BJ (cell line): Measurements from ENCODE around the gene NOS1AP. TPM values are rescaled to one million over a fixed set of nuclear protein-coding genes. Genes with fewer than 3 reads are reported as not detected.
"Not testable (repeated sequence)": the region's sequence is repeated elsewhere in the genome, so short reads cannot be mapped to it uniquely, and the experiment has no call there.

Experiments
- CTCF ChIA-PET: fragments of 350-600 bp; formaldehyde crosslinking; extraction: SDS; loops from one replicate; lab custom pipeline; 2021; ENCODE audit warnings: antibody characterized with exemption, inconsistent platforms; lab: Yijun Ruan, JAX
- POLR2A ChIA-PET: fragments of 300-600 bp; sonication (Branson Sonifier 250); formaldehyde crosslinking; extraction: SDS; loops from one replicate; lab custom pipeline; 2021; ENCODE audit warnings: antibody characterized with exemption; lab: Charles Lee
- DNase-seq: peaks from one replicate; pipeline ENCODE4 v3.0.0-alpha.2; 2011; ENCODE audit warnings: low read depth
- H3K27me3 ChIP-seq: 2 replicates; pipeline ENCODE4 v1.6.0; 2011; ENCODE audit warnings: low read length; ENCODE audit not compliant: control insufficient read depth, insufficient read depth
- H3K36me3 ChIP-seq: 2 replicates; pipeline ENCODE4 v1.5.1; 2011; ENCODE audit warnings: low read length; ENCODE audit not compliant: control insufficient read depth, insufficient read depth
- H3K4me3 ChIP-seq: 2 replicates; pipeline ENCODE4 v1.5.1; 2011; ENCODE audit warnings: low read depth, mild to moderate bottlenecking, control low read depth, low read length
- polyA plus RNA-seq: library from polyadenylated mRNA; depleted of rRNA; stranded (reverse); fragments of >200 nt; gene quantifications from 2 replicates; pipeline ENCODE4 v1.2.3, GENCODE V29; 2011
- TF ChIP-seq, protein P1 (sequence below): IDR thresholded peaks from 2 replicates; pipeline ENCODE4 v1.5.1; 2011; ENCODE audit warnings: low read depth, mild to moderate bottlenecking, control low read depth, inconsistent platforms, low read length, moderate library complexity; ENCODE audit not compliant: insufficient read depth

Gene NOS1AP
- polyA plus RNA-seq, 1 experiment, result 0.50 TPM

DNA sequence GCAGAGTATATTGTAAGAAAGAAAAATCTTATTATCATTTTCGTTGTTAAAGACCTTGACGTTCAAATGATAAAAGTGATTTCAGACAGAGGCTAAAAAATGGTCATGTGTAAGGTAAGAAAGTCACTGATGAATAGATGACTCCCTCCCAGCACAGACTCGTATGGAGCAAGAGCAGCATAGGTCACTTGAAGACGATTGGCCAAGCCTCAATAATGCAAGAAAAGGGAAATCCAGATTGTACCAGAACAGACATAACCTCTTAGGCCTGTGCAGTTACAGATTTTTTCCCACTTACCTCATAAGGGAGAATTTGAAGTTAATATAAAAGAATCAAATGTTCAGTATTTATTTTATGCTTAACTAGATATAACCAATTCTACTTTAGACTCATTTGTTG is 29.5 kb upstream of the NOS1AP start:
- no peak overlapping the region for H3K4me3 ChIP-seq
- H3K36me3 ChIP-seq, result no peaks in the 10 kb centered on the region
- ChIA-PET CTCF (interaction anchor here (1.0 to 8.0 kb wide), 4 partner anchors 9 to 248 kb away, joined by 4 to 187 read pairs (median 14); no protein-coding TSS in a partner anchor), POLR2A (no interaction called here)
- DNase-seq, result no peak
- no peaks in the 10 kb centered on the region for H3K27me3 ChIP-seq
- TF ChIP-seq, protein P1, sequence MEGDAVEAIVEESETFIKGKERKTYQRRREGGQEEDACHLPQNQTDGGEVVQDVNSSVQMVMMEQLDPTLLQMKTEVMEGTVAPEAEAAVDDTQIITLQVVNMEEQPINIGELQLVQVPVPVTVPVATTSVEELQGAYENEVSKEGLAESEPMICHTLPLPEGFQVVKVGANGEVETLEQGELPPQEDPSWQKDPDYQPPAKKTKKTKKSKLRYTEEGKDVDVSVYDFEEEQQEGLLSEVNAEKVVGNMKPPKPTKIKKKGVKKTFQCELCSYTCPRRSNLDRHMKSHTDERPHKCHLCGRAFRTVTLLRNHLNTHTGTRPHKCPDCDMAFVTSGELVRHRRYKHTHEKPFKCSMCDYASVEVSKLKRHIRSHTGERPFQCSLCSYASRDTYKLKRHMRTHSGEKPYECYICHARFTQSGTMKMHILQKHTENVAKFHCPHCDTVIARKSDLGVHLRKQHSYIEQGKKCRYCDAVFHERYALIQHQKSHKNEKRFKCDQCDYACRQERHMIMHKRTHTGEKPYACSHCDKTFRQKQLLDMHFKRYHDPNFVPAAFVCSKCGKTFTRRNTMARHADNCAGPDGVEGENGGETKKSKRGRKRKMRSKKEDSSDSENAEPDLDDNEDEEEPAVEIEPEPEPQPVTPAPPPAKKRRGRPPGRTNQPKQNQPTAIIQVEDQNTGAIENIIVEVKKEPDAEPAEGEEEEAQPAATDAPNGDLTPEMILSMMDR, result no peak

- H3K27me3 ChIP-seq, result no peaks in the 10 kb centered on the region
- no peak overlapping the region for H3K4me3 ChIP-seq
- DNase-seq, result no peak
- ChIA-PET POLR2A (no interaction called here), CTCF (interaction anchor here (0.8 to 2.2 kb wide), 7 partner anchors 9 to 248 kb away, joined by 3 to 23 read pairs (median 4); no protein-coding TSS in a partner anchor)
- TF ChIP-seq, protein P1, result peak; percentile 70
- no peaks in the 10 kb centered on the region for H3K36me3 ChIP-seq
These were observed 28.8 kb upstream of the NOS1AP start for GRCh38 chr1:162040657-162041056.

DNA sequence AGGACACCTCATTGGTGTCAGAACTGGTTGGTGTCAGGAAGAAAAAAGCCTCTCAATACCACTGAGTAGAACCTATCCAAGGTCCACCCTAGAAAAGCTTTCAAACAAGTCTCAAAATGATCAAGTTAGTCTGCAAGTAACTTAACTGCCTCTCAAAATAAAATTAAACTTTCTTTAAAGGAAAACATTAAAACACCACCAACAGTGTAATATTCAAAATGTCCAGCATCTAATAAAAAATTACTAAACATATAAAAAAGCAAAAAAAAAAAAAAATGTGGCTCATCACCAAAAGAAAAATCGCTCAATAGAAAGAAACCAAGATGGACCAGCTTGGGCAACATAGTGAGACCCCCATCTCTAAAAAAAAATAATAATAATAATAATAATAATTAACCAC is 27.1 kb upstream of the NOS1AP start:
- no peak for DNase-seq
- H3K27me3 ChIP-seq, result no peaks in the 10 kb centered on the region
- TF ChIP-seq, protein P1, result no peak
- no peaks in the 10 kb centered on the region for H3K36me3 ChIP-seq
- CTCF ChIA-PET, result interaction anchor here (0.6 to 2.2 kb wide), 2 partner anchors 250 to 443 kb away, joined by 3 to 23 read pairs; no protein-coding TSS in a partner anchor
- no peak overlapping the region for H3K4me3 ChIP-seq
- POLR2A ChIA-PET, result no interaction called here

DNA sequence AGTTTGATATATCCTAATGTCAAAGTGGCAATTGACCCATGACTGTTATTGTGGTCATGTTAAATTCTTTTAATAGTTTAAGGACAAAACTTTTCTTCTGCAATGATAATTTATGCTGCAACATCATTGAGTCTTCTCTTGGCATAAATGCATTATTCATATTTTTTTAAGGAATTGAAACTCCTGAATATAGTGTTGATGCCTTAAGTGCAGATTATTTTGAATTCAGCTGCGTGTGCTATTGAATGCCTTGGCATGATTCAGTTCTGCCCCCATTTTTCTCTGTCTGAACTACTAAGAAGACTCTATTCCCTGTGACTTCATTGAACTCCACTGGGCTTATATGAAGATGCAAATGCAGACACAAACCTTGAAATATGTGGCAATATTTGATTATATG is 22.6 kb upstream of the NOS1AP start:
- ChIA-PET CTCF (interaction anchor here (1.0 to 1.1 kb wide), 2 partner anchors 10 to 346 kb away, joined by 3 to 5 read pairs; no protein-coding TSS in a partner anchor), POLR2A (no interaction called here)
- Histone ChIP-seq H3K4me3 (no peak overlapping the region), H3K27me3 (no peaks in the 10 kb centered on the region), H3K36me3 (no peaks in the 10 kb centered on the region)
- TF ChIP-seq, protein P1, result no peak
- DNase-seq, result no peak

- POLR2A ChIA-PET, H3K27me3 ChIP-seq: not testable (repeated sequence)
- CTCF ChIA-PET, result interaction anchor here (1.2 to 2.9 kb wide), 2 partner anchors 224 to 290 kb away, joined by 3 to 9 read pairs; no protein-coding TSS in a partner anchor
These were observed 15.5 kb upstream of the NOS1AP start for GRCh38 chr1:162053949-162054348.

DNA sequence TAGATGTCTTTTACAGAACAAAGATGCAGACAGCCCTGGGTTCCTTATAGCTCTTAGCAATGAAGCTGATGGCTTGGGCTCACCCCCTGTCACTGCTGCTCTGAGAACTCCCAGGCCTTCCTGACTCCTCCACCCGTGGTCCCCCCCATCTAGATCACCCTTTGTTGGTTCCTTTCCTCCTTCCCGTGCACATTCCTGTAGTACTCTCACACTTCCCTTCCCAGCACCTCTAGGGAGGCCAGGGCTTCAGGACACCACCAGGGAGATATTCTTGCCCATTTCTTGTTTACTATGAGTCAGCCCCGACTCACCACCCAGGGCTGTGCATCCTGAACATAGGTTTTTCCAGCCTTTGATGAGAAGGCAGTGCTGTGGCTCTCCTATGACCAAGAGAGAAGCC is 14.4 kb upstream of the NOS1AP start:
- no peak overlapping the region for H3K4me3 ChIP-seq
- TF ChIP-seq, protein P1, result no peak
- H3K36me3 ChIP-seq, result no peaks in the 10 kb centered on the region
- ChIA-PET CTCF (interaction anchor here (0.6 to 2.9 kb wide), 8 partner anchors 18 to 295 kb away, joined by 3 to 61 read pairs (median 3); no protein-coding TSS in a partner anchor), POLR2A (no interaction called here)
- DNase-seq, result no peak
- peaks cover 1% of the 10 kb centered on the region; the same call in 1 of the 2 replicates for H3K27me3 ChIP-seq

More at GRCh38 chr1:162053949-162054348, 15.5 kb upstream of the NOS1AP start:
- H3K4me3 ChIP-seq, DNase-seq, H3K36me3 ChIP-seq: not testable (repeated sequence)
